CMK (cell line): ENCODE results near the gene FRG2B.
"Not testable (repeated sequence)": the region's sequence is repeated elsewhere in the genome, so short reads cannot be mapped to it uniquely, and the experiment has no call there.

ENCODE experiments used
- DNase-seq: peaks from one replicate; pipeline ENCODE4 v3.0.0-alpha.2; 2010; ENCODE audit warnings: low read depth

FRG2B gene

GRCh38 chr10:133626695-133627094 lies at the start of gene FRG2B:
Gene FRG2B (minus strand): TSS chr10:133626795. CDS start chr10:133626742, 53 bp downstream.
- DNase-seq: not testable (repeated sequence)

GRCh38 chr10:133667446-133667845 lies 40.9 kb upstream of the FRG2B start:
- DNase-seq: not testable (repeated sequence)

- not testable (repeated sequence) for DNase-seq
These were observed 37.1 kb upstream of the FRG2B start for GRCh38 chr10:133663544-133664160.

GRCh38 chr10:133661122-133661521 lies 34.5 kb upstream of the FRG2B start:
- DNase-seq: peak; percentile 4

GRCh38 chr10:133660516-133660915 lies 33.9 kb upstream of the FRG2B start:
- DNase-seq: not testable (repeated sequence)

GRCh38 chr10:133657276-133657675 lies 30.7 kb upstream of the FRG2B start:
- DNase-seq: not testable (repeated sequence)

- not testable (repeated sequence) for DNase-seq
These were observed 22.4 kb upstream of the FRG2B start for GRCh38 chr10:133648872-133649455.

- not testable (repeated sequence) for DNase-seq
These were observed 20.6 kb upstream of the FRG2B start for GRCh38 chr10:133647075-133647748.

- DNase-seq: not testable (repeated sequence)
These were observed 11.2 kb upstream of the FRG2B start for GRCh38 chr10:133637846-133638235.

GRCh38 chr10:133637202-133637845 lies 10.7 kb upstream of the FRG2B start:
- not testable (repeated sequence) for DNase-seq

GRCh38 chr10:133630723-133631249 lies 4.2 kb upstream of the FRG2B start:
- not testable (repeated sequence) for DNase-seq

GRCh38 chr10:133622544-133622943 lies 4.1 kb downstream of the FRG2B start:
- DNase-seq: not testable (repeated sequence)

- DNase-seq: no peak
These were observed 7.7 kb downstream of the FRG2B start for GRCh38 chr10:133618851-133619250.

- no peak for DNase-seq
These were observed 9.4 kb downstream of the FRG2B start for GRCh38 chr10:133617196-133617595.

GRCh38 chr10:133616371-133617130 lies 10.0 kb downstream of the FRG2B start:
- DNase-seq: no peak

- DNase-seq: no peak
These were observed 11.6 kb downstream of the FRG2B start for GRCh38 chr10:133614830-133615580.

- no peak for DNase-seq
These were observed 12.9 kb downstream of the FRG2B start for GRCh38 chr10:133613699-133614098.

GRCh38 chr10:133611079-133611478 lies 15.5 kb downstream of the FRG2B start:
- DNase-seq: no peak

GRCh38 chr10:133608855-133609254 lies 17.7 kb downstream of the FRG2B start:
- DNase-seq: no peak

GRCh38 chr10:133603434-133603833 lies 23.2 kb downstream of the FRG2B start:
- DNase-seq: not testable (repeated sequence)

- DNase-seq: no peak
These were observed 25.9 kb downstream of the FRG2B start for GRCh38 chr10:133600657-133601056.
